SK-N-SH treated with all-trans-retinoic acid at 6 μM for 48 hours (cell line): Measurements from ENCODE around the gene SLC25A34.

ENCODE experiments used
- ATAC-seq: fragments of 200-7000 bp; cut with Tn5 transposase; 3 replicates; pipeline ENCODE4 v1.9.1; 2020; ENCODE audit warnings: mild to moderate bottlenecking, moderate library complexity
- ARNTL ChIP-seq: fragments of 450-650 bp; formaldehyde crosslinking; IDR thresholded peaks from 2 replicates; pipeline ENCODE4 v1.5.0; 2020; ENCODE audit warnings: low read depth, mild to moderate bottlenecking, moderate library complexity, borderline replicate concordance
- CREB5 ChIP-seq: fragments of 250-450 bp; sonication (Bioruptor Pico); IDR thresholded peaks from 2 replicates; pipeline ENCODE4 v1.5.1; 2020; ENCODE audit warnings: low read depth, mild to moderate bottlenecking, moderate library complexity
- CSRNP3 ChIP-seq: fragments of 250-450 bp; sonication (Bioruptor Pico); IDR thresholded peaks from 2 replicates; pipeline ENCODE4 v1.5.1; 2021; ENCODE audit warnings: mild to moderate bottlenecking, moderate library complexity
- OSR1 ChIP-seq: fragments of 250-450 bp; sonication (Bioruptor Pico); IDR thresholded peaks from 2 replicates; pipeline ENCODE4 v1.8.0; 2022; ENCODE audit warnings: moderate library complexity, mild to moderate bottlenecking, inconsistent platforms
- POU6F1 ChIP-seq: fragments of 250-450 bp; sonication (Bioruptor Pico); IDR thresholded peaks from 2 replicates; pipeline ENCODE4 v1.8.0; 2021; ENCODE audit warnings: low read depth, mild to moderate bottlenecking, moderate library complexity, borderline replicate concordance
- PPARA ChIP-seq: fragments of 250-450 bp; sonication (Bioruptor Pico); IDR thresholded peaks from 2 replicates; pipeline ENCODE4 v1.5.0; 2020; ENCODE audit warnings: mild to moderate bottlenecking, borderline replicate concordance
- RARB ChIP-seq: fragments of 250-450 bp; sonication (Bioruptor Pico); IDR thresholded peaks from 2 replicates; pipeline ENCODE4 v1.8.0; 2021; ENCODE audit warnings: mild to moderate bottlenecking, moderate library complexity
- SNAI2 ChIP-seq: fragments of 250-450 bp; sonication (Bioruptor Pico); IDR thresholded peaks from 2 replicates; pipeline ENCODE4 v1.5.0; 2020; ENCODE audit warnings: mild to moderate bottlenecking, moderate library complexity
- TCF4 ChIP-seq: fragments of 250-450 bp; sonication (Bioruptor Pico); IDR thresholded peaks from 2 replicates; pipeline ENCODE4 v1.8.0; 2021; ENCODE audit warnings: mild to moderate bottlenecking, moderate library complexity, borderline replicate concordance
- TOX ChIP-seq: fragments of 250-450 bp; sonication (Bioruptor Pico); IDR thresholded peaks from 2 replicates; pipeline ENCODE4 v1.8.0; 2021; ENCODE audit warnings: mild to moderate bottlenecking, moderate library complexity, borderline replicate concordance
- TSHZ2 ChIP-seq: fragments of 250-450 bp; sonication (Bioruptor Pico); IDR thresholded peaks from 2 replicates; pipeline ENCODE4 v1.5.0; 2020; ENCODE audit warnings: mild to moderate bottlenecking, moderate library complexity
- ZC3H10 ChIP-seq: fragments of 250-450 bp; sonication (Bioruptor Pico); IDR thresholded peaks from 2 replicates; pipeline ENCODE4 v1.5.1; 2021; ENCODE audit warnings: mild to moderate bottlenecking, moderate library complexity
- ZFP3 ChIP-seq: fragments of 250-450 bp; sonication (Bioruptor Pico); IDR thresholded peaks from 2 replicates; pipeline ENCODE4 v1.5.0; 2020; ENCODE audit warnings: mild to moderate bottlenecking, moderate library complexity
- ZNF565 ChIP-seq: fragments of 450-650 bp; formaldehyde crosslinking; conservative IDR thresholded peaks from 2 replicates; pipeline ENCODE4 v1.5.0; 2020; ENCODE audit warnings: low read depth, mild to moderate bottlenecking, moderate library complexity
- ZNF70 ChIP-seq: fragments of 450-650 bp; formaldehyde crosslinking; IDR thresholded peaks from 2 replicates; pipeline ENCODE4 v1.5.0; 2020; ENCODE audit warnings: mild to moderate bottlenecking, moderate library complexity

SLC25A34 gene

GRCh38 chr1:15701784-15702183, 34.3 kb upstream of the SLC25A34 start:
- TF ChIP-seq PPARA (CRISPR knock-in tag) (no peak), ZFP3 (CRISPR knock-in tag) (no peak), CSRNP3 (no peak), TOX (CRISPR knock-in tag) (no peak), ARNTL (no peak), POU6F1 (CRISPR knock-in tag) (no peak), SNAI2 (CRISPR knock-in tag) (no peak), TSHZ2 (CRISPR knock-in tag) (no peak)
- ATAC-seq: no peak

- peak; percentile 69 for ATAC-seq
- TF ChIP-seq OSR1 (CRISPR knock-in tag) (no peak), ZNF70 (CRISPR knock-in tag) (no peak), RARB (CRISPR knock-in tag) (no peak), POU6F1 (CRISPR knock-in tag) (no peak), ZC3H10 (CRISPR knock-in tag) (no peak), TSHZ2 (CRISPR knock-in tag) (no peak), TOX (CRISPR knock-in tag) (no peak), TCF4 (CRISPR knock-in tag) (no peak), SNAI2 (CRISPR knock-in tag) (no peak), CREB5 (CRISPR knock-in tag) (no peak), ZNF565 (CRISPR knock-in tag) (no peak)
Observed at GRCh38 chr1:15702722-15703550, 33.1 kb upstream of the SLC25A34 start.

GRCh38 chr1:15703562-15703961, 32.5 kb upstream of the SLC25A34 start:
- peak; percentile 98 for ATAC-seq
- 0 out of 2 replicates have a peak, but pooled peaks have one; percentile 40 for TF ChIP-seq ZFP3 (CRISPR knock-in tag)
- TF ChIP-seq ZC3H10 (CRISPR knock-in tag): no peak
